GM21529 (cell line): ENCODE results near the gene LCK.

Source experiments
- ATAC-seq: cut with Tn5 transposase; IDR thresholded peaks from one replicate; pipeline ENCODE4 v1.9.1; 2021; ENCODE audit not compliant: unreplicated experiment

LCK gene

DNA sequence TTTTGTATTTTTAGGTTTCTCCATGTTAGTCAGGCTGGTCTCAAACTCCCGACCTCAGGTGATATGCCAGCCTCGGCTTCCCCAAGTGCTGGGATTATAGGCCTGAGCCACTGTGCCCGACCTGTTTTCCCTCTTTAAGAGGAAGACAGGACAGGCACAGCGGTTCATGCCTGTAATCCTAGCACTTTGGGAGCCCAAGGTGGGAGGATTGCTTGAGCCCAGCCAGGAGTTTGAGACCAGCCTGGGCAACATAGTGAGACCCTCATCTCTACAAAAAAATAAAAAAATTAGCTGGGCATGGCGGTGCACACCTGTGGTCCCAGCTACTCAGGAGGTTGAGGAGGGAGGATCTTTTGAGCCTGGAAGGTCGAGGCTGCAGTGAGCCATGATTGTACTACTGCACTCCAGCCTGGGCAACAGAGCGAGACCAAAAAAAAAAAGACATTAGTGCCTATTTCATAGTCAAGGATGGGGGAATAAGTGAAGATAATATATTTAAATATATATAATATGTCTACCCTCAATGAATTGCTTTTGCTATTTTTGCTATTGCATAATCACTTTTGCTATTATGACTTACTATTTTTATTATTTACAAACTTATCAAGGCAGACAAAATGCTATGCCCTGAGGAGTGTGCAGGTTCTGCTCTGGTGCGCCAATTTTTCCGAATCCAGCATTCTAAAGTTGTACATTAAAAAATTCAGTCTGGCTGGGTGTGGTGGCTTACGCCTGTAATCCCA is 67.2 kb downstream of the LCK start:
- ATAC-seq: no peak

DNA sequence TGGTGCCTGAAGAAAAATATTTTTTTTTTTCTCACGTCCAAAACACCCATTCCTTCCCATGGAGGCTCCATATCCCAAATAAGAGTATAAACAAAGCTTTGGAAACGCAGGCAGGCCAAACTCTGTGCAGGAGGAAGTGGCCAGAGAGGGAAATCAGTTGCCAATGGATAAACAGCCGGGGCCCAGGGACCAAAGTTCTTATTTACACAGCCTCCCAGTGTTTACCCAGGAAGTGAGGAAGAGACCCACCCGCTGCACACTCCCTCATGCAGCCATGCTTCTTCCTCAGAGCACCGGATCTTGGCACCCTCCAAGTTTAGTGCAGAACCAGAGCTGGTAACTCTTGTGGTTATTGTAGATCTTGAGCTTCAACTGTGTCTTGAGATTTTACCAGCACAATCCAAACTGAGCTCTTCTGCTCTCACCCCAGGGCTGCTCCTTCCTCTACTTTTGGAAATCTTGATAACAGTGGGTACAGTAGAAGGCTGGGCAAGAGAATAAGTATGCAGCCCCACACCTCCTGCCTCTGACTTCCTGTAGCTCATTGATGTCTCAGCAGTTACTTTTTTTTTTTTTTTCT is 70.7 kb downstream of the LCK start:
- ATAC-seq: no peak

DNA sequence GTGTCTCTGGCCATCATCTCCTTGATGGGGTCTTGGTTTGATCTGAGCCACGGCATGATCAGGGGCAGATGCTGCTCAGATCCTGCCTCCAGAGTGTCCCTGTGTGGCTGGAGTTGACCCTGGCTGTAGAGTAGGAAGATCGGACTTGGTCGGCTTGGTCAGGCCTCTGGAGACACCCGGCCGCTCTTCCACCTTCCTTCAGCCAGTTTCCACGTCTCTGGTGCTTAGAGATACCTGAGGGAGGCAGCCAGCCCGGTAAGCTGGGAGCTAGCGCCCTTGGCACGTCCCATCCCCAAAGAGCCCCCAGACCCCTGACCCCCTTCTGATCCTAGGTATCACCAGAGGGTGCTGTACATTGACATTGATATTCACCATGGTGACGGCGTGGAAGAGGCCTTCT is 76.1 kb downstream of the LCK start:
- ATAC-seq: no peak

DNA sequence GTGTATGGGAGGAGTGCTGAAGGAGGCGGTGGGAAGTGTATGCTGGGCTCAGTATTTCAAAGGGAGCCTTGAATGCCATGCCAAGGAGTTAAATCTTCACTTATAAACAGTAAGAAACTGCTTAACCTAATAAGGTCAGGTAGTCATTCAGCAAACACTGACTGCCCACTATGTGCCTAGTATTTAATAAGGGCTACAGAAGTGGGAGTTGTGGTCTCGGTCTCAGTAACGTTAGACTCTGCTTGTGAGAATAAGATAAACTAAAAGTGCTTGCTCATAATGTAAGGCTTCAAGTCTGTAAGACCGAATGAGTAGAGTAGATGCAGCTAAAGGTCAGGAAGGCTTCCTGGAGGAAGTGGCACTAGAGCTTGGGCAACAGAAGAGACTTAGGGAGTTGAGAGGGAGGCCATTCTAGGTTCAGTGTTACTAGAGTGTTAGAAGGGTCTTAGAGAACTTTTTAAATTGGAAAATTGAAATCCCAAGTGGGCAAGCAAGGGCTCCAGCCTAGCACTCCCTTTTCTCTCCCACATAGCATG is 78.9 kb downstream of the LCK start:
- ATAC-seq: no peak

DNA sequence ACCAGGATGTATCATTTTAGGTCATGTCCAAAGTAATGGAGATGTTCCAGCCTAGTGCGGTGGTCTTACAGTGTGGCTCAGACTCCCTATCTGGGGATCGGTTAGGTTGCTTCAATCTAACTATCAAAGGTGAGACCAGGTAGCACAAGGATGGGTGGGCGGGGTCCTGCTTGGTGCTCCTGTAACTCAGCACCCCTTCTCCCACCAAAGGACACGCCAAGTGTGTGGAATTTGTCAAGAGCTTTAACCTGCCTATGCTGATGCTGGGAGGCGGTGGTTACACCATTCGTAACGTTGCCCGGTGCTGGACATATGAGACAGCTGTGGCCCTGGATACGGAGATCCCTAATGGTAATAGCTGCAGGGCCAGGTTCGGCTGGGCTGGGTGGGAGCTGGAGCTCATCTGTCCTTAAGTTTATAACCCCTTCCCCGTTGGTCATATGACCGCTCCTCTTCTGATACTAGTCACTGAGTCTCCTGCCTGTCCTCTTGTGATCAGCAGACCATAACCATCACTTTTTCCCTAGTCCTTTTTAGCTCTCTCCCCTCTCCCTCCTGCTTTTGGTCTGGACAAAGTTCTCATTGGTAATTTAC is 79.6 kb downstream of the LCK start:
- no peak for ATAC-seq

DNA sequence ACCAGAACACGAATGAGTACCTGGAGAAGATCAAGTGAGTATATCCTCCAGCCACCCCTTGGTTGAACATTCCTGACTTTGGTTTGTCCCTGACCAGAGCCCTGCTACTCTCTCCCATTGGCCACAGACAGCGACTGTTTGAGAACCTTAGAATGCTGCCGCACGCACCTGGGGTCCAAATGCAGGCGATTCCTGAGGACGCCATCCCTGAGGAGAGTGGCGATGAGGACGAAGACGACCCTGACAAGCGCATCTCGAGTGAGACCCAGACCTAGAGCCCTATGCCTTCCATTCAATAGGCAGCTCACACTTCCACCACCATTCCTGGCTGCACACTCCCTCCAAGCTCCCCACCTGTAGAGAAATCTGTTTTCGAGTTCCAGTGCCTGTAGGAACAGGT is 80.5 kb downstream of the LCK start:
- ATAC-seq: no peak

DNA sequence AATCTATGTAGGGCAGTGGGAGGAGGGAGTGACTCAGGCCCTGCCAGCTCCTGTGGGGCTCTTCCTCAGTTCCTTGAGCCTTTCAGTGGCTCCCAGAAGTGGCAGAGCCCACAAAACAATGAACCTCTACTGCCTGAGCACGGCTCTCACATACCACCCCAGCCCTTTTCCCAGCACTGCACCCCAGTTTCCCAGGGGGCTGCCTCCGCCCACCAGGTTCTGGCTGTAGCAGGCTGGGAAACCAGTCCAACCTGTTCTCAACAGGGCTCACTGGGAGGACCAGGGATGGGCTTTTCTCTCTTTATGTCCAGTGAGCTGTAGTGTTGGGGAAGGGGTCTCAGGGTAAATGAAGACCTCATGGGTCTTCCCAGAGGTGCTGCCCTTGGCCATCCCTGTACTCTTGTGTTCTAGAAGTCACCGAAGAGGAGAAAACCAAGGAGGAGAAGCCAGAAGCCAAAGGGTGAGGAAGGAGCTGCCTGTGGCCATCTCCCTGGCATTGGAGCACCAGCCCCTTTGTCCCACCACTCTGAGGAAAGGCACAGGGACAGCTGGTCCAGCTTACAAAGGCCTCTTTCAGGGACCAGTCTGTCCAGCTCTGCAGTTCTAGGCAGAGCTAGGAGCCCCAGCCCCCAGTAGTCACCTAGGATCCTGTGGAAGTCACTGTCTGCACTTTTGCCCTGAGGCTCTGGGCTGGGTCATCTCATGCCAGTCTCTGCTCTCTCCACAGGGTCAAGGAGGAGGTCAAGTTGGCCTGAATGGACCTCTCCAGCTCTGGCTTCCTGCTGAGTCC is 81.4 kb downstream of the LCK start:
- ATAC-seq: no peak

DNA sequence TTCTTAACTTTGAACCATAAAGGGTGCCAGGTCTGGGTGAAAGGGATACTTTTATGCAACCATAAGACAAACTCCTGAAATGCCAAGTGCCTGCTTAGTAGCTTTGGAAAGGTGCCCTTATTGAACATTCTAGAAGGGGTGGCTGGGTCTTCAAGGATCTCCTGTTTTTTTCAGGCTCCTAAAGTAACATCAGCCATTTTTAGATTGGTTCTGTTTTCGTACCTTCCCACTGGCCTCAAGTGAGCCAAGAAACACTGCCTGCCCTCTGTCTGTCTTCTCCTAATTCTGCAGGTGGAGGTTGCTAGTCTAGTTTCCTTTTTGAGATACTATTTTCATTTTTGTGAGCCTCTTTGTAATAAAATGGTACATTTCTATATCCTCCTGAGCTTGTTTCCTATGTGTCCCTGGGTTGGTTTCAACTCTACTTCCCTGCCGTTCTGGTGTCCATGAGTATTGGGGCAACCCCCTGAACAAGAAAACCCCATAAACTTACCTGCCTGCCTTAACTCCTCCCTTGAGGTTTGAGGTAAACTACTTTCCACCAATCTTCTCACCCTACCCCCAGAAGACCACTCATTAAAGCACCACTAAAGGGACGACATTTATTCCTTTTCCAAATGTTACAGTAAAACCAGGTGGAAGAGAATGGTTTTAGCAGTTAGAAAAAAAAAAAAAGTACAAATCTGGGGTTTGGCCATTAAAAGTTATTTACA is 82.3 kb downstream of the LCK start:
- ATAC-seq: no peak

DNA sequence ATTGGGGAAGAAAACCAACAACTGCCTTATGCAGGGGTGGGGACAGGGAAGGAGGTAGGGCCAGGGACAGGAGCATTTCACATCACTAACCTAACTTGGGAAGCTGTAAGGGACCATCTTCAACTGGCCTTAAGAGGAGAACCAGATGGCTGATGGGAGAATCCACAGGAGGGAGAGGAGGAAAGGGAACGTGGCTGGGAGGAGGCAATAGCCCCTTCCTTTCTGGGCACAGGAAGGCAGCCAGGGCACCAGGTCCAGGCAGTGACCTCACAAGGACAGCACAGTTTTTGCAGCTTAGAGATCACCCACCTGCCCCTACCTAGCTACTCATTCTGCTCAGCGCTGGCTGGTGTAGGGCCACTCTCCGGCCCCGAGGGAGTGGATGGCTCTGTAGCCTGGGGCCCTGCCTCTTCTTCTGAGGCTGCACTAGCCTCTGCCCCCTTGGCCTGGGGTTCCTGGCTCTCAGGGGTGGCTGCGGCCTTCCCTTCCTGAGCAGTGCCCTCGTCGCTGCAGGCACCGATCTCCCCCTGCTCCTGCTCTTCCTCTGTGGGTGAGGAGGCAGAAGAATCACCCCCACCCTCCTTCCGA is 83.3 kb downstream of the LCK start:
- ATAC-seq: no peak

DNA sequence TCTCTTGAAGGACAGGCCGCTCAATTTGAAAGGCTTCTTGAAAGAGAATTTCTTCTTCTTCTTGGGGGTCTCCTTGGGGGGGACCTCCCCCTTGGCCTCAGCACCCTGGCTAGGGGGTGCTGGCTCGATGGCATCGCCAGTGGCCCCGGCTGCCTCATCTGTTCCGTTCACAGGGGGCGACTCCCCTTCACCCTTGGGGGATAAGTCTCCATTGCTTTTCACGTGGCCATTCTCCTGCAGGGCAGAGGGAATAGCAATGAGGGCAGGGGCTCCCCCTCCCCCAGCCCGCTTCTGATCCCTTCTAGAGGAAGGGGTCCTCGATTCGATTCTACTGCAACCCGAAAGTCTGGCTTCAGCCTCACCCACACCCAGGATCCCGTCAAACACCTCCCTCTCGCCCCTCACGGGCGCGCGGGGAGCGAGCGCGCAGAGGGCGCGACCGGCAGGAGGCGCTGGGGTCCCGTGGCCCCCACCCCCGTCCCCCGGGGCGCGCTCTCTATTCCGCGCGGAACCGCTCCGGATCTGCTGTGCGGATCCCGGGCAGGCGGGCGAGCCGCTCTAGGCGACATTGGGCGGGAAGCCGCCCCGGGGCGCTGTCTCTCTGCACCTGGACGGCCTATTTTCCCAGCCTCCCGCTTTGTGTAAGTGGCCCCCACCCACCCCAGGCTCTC is 83.9 kb downstream of the LCK start:
- no peak for ATAC-seq

DNA sequence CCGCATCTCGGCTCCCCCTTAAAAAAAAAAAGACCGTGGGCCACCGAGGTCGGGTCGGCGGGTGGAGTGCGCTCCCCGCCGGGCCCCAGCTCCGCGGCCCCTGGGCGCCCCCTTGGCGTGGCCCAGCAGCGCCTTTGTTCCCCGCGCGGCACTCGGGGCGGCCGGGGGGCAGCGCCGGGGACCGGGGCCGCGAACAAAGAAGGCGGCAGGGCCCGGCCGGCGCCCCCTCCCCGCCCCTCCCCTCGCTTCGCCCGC is 84.4 kb downstream of the LCK start:
- no peak for ATAC-seq
